Activated CD8-positive, alpha-beta T cell treated with anti-CD3 and anti-CD28 coated beads for 36 hours (primary cell): Measurements from ENCODE around the gene ALMS1. TPM values are rescaled to one million over a fixed set of nuclear protein-coding genes. Genes with fewer than 3 reads are reported as not detected.
"Not testable (repeated sequence)": the region's sequence is repeated elsewhere in the genome, so short reads cannot be mapped to it uniquely, and the experiment has no call there.

Experiments used
- ATAC-seq: fragments of 200-7000 bp; cut with Tn5 transposase; one replicate; pipeline ENCODE4 v1.10.0; 2021; ENCODE audit warnings: mild to moderate bottlenecking, moderate library complexity
- CTCF ChIA-PET: fragments of 350-600 bp; sonication (Branson Sonifier 250); formaldehyde crosslinking; loops from one replicate; lab custom pipeline; 2021; ENCODE audit warnings: antibody characterized with exemption; lab: Charles Lee
- POLR2A ChIA-PET: fragments of 350-600 bp; sonication (Branson Sonifier 250); formaldehyde crosslinking; loops from one replicate; lab custom pipeline; 2021; ENCODE audit warnings: antibody characterized with exemption; lab: Charles Lee
- DNase-seq: peaks from one replicate; pipeline ENCODE4 v3.0.0-alpha.2; 2020
- H3K27ac Mint-ChIP-seq: one replicate; pipeline ENCODE4 v1.8.0; 2021; ENCODE audit warnings: mild to moderate bottlenecking, mixed read lengths
- H3K27me3 Mint-ChIP-seq: one replicate; pipeline ENCODE4 v1.8.0; 2021; ENCODE audit warnings: mixed read lengths
- H3K36me3 Mint-ChIP-seq: one replicate; pipeline ENCODE4 v1.8.0; 2021; ENCODE audit warnings: low read depth, mixed read lengths
- H3K4me1 Mint-ChIP-seq: one replicate; pipeline ENCODE4 v1.8.0; 2021; ENCODE audit warnings: low read depth, mixed read lengths
- H3K4me3 Mint-ChIP-seq: one replicate; pipeline ENCODE4 v1.8.0; 2021; ENCODE audit warnings: mild to moderate bottlenecking, moderate library complexity, mixed read lengths
- H3K9me3 Mint-ChIP-seq: one replicate; pipeline ENCODE4 v1.8.0; 2021; ENCODE audit warnings: mixed read lengths
- intact Hi-C: fragments of 100-400 bp; cut with micrococcal nuclease; formaldehyde crosslinking; loops from one replicate; pipeline ENCODE4 v1.10.0; 2022
- total RNA-seq, 2 experiments: library from RNA; stranded (reverse); gene quantifications; one replicate each; pipeline ENCODE4 v1.2.3, GENCODE V29; 2021
- TF ChIP-seq, protein P1 (sequence below): fragments of 200-600 bp; IDR thresholded peaks from one replicate; pipeline ENCODE4 v1.8.0; 2022; ENCODE audit warnings: antibody characterized with exemption, mild to moderate bottlenecking

ALMS1 gene
- total RNA-seq, 2 experiments from 2014 or later, result 18.1 to 20.3 TPM

DNA sequence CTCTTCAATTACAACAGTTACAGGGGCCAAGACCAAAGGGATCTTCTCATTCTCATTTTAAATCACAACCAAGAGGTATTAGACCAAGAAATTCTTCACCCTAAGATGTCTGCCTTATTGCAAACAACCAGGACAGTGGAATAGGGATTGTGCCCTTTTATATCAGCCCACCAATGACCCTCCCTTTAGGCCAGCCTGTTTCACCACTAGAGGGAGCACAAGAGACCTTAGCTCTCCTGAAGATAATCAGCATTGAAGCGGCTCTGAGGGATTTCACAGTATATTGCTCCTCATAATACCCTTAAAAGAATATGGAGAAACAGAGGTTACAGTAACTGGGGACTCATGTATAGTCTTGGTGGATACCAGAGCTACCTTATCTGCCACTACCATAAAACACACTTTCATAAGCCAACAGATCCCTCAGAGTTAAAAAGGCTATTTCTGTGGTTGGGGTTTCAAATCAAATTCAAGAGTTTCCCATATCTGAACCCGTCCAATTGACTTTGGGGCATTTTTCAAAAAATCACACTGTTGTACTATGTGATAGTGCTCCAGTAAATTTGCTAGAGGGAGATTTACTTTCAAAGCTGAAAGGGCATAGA lies 245.1 kb downstream of the ALMS1 start:
- H3K36me3 Mint-ChIP-seq, H3K4me1 Mint-ChIP-seq, H3K27ac Mint-ChIP-seq, intact Hi-C loops, H3K4me3 Mint-ChIP-seq, POLR2A ChIA-PET, H3K27me3 Mint-ChIP-seq, H3K9me3 Mint-ChIP-seq: not testable (repeated sequence)
- DNase-seq, result peak; percentile 27
- CTCF ChIA-PET, result interaction anchor here (1.0 to 1.2 kb wide), 3 partner anchors 20 to 59 kb away, joined by 3 to 4 read pairs (median 3); no protein-coding TSS in a partner anchor
- TF ChIP-seq, protein P1, sequence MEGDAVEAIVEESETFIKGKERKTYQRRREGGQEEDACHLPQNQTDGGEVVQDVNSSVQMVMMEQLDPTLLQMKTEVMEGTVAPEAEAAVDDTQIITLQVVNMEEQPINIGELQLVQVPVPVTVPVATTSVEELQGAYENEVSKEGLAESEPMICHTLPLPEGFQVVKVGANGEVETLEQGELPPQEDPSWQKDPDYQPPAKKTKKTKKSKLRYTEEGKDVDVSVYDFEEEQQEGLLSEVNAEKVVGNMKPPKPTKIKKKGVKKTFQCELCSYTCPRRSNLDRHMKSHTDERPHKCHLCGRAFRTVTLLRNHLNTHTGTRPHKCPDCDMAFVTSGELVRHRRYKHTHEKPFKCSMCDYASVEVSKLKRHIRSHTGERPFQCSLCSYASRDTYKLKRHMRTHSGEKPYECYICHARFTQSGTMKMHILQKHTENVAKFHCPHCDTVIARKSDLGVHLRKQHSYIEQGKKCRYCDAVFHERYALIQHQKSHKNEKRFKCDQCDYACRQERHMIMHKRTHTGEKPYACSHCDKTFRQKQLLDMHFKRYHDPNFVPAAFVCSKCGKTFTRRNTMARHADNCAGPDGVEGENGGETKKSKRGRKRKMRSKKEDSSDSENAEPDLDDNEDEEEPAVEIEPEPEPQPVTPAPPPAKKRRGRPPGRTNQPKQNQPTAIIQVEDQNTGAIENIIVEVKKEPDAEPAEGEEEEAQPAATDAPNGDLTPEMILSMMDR, result peak; percentile 64
- peak; percentile 84 for ATAC-seq

DNA sequence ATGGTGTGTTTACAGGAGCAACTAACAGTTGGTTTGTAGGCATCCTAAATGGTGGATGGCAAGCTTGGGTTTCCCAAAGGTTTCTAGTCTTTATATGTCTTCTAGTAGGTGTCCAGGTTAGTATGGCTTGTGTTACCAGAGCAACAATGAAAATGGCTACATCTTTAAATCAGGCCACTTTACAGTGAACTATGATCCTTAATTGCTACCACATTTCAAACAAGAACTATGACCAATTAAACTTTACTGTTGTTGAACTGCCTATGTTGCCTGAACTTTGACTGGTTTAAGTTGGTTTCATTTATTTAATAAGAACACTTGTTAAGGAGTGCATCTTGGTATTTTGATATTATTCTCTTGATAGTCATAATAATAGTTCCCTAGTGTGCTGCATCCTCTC lies 251.3 kb downstream of the ALMS1 start:
- H3K27ac Mint-ChIP-seq, H3K36me3 Mint-ChIP-seq, H3K27me3 Mint-ChIP-seq, H3K9me3 Mint-ChIP-seq, CTCF ChIA-PET, DNase-seq, intact Hi-C loops, H3K4me3 Mint-ChIP-seq, ATAC-seq, POLR2A ChIA-PET, H3K4me1 Mint-ChIP-seq: not testable (repeated sequence)

DNA sequence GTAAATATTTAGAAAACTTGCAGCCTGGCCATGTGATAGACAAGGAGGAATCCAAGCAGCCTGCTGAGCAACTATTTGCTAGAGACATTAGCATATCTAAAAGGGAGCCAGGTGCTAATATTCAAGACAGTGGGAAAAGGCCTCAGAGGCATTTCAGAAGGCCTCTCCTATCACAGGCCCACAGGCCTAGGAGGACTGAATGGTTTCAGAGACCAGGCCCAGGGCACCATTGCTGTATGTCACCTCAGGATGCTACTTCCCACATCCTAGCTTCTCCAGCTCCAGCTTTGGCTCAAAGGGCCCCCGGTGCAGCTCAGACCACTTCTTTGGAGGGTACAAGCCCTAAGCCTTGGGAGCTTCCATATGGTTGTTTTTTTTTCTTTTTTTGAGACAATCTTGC lies 252.8 kb downstream of the ALMS1 start:
- H3K27me3 Mint-ChIP-seq, result no peaks in the 10 kb centered on the region
- H3K4me3 Mint-ChIP-seq, result no peak overlapping the region
- intact Hi-C loops, result no loop called here
- no peak for DNase-seq
- TF ChIP-seq, protein P1, result no peak
- no peak for ATAC-seq
- no peaks in the 10 kb centered on the region for H3K4me1 Mint-ChIP-seq
- peaks cover 9% of the 10 kb centered on the region for H3K9me3 Mint-ChIP-seq
- ChIA-PET CTCF (no interaction called here), POLR2A (no interaction called here)
- no peaks in the 10 kb centered on the region for H3K36me3 Mint-ChIP-seq
- no peak overlapping the region for H3K27ac Mint-ChIP-seq

DNA sequence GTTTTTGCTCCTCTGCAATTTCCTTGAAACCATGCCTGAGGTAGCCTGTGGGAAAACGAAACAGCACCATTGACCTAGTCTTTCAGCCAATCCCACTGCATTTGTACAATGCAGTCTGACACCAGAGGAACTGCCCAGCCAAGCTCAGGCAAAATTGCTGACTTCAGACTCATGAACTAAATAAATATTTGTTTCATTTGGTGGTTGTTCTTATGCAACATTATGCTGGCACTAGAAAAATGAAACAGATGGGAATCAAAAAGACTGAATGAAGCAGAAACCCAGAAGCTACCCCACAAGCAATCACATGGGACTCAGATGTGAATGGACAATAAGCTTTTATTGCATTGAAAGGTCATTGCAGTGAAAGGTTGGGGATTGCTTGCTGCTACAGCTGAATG lies 254.9 kb downstream of the ALMS1 start:
- H3K36me3 Mint-ChIP-seq, result no peaks in the 10 kb centered on the region
- TF ChIP-seq, protein P1, result no peak
- DNase-seq (no peak), ATAC-seq (no peak)
- H3K4me1 Mint-ChIP-seq, result no peaks in the 10 kb centered on the region
- ChIA-PET CTCF (interaction anchor here (1.5 kb wide), 1 partner anchor 50 kb away, joined by 3 read pairs; no protein-coding TSS in a partner anchor), POLR2A (no interaction called here)
- intact Hi-C loops, result no loop called here
- peaks cover 9% of the 10 kb centered on the region for H3K9me3 Mint-ChIP-seq
- H3K4me3 Mint-ChIP-seq, result no peak overlapping the region
- no peak overlapping the region for H3K27ac Mint-ChIP-seq
- H3K27me3 Mint-ChIP-seq, result peaks cover 4% of the 10 kb centered on the region

DNA sequence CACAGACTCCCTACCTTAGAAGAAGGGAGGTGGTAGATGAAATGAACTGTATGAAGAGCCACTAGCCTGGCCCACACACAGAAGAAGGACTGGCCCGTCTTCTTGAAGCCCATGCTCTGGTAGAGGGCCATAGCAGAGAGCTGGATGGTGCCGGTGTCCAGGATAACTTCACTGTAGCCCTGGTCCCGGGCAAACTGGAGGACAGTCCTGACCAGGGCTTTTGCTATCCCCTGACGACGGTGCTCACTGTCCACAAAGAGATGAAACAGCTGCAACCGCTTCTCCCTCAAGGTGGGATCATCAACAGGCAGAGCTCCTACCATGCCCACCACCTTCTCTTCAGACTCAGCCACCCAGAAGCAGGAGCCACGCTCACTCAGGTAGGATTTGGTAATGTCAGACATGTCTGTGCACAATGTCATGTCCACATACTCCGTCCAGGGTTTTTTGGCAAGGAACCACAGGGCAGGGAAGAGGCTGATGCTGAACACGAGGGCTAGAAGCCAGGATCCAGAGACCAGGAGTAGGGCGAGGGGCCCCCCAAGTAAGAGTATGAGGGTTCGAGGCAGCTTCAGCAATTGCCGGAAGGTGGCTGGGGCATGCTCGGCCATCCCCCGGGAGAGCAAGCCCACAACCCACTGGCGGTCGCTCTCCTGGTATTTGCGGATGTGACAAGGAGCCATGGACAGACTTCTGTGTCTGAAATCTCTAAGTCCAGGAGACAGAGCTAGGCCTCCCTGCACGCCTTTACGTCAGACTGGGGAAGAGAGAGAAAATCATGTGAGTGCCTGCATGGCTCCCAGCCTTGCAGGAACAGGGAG lies 255.5 kb downstream of the ALMS1 start:
- POLR2A ChIA-PET, result no interaction called here
- CTCF ChIA-PET, result interaction anchor here (1.5 kb wide), 1 partner anchor 49 kb away, joined by 3 read pairs; no protein-coding TSS in a partner anchor
- no peaks in the 10 kb centered on the region for H3K4me1 Mint-ChIP-seq
- no peak overlapping the region for H3K27ac Mint-ChIP-seq
- DNase-seq (no peak), ATAC-seq (no peak)
- H3K4me3 Mint-ChIP-seq, result no peak overlapping the region
- no peaks in the 10 kb centered on the region for H3K36me3 Mint-ChIP-seq
- intact Hi-C loops, result no loop called here
- peaks cover 4% of the 10 kb centered on the region for H3K27me3 Mint-ChIP-seq
- H3K9me3 Mint-ChIP-seq, result peaks cover 9% of the 10 kb centered on the region
- TF ChIP-seq, protein P1, result no peak
